GM12878 (cell line): ENCODE measurements around the gene ACACB. TPM values are rescaled to one million over a fixed set of nuclear protein-coding genes. Genes with fewer than 3 reads are reported as not detected.

Experiments used
- ATAC-seq: fragments of 200-7000 bp; cut with Tn5 transposase; 3 replicates; pipeline ENCODE4 v1.9.1; 2020; ENCODE audit warnings: mild to moderate bottlenecking, moderate library complexity
- BruUV-seq: library from RNA; stranded (reverse); fragments of 400-500 nt; replicated peaks from 2 replicates; lab custom pipeline; 2021; lab: Mats Ljungman, UMichigan
- CTCF ChIA-PET: fragments of 300-600 bp; sonication (Branson Sonifier 250); formaldehyde crosslinking; extraction: SDS; loops from one replicate; lab custom pipeline; 2021; ENCODE audit warnings: inconsistent platforms; lab: Yijun Ruan, JAX
- POLR2A ChIA-PET: fragments of 350-600 bp; formaldehyde crosslinking; extraction: SDS; loops from one replicate; lab custom pipeline; 2021; ENCODE audit warnings: inconsistent platforms; lab: Charles Lee
- RAD21 ChIA-PET: fragments of 300-600 bp; sonication (Branson Sonifier 250); formaldehyde crosslinking; loops from one replicate; lab custom pipeline; 2023; ENCODE audit warnings: antibody characterized with exemption; ENCODE audit not compliant: unreplicated experiment; lab: Charles Lee
- SMC1A ChIA-PET: fragments of 300-600 bp; sonication (Branson Sonifier 250); formaldehyde crosslinking; loops from one replicate; lab custom pipeline; 2023; ENCODE audit not compliant: unreplicated experiment, uncharacterized antibody; lab: Charles Lee
- DNase-seq: peaks from one replicate; pipeline ENCODE4 v3.0.0-alpha.2; 2011; ENCODE audit warnings: low read depth, low spot score
- FAIRE-seq: peaks from 3 replicates; lab custom pipeline; 2011; peaks lifted over from hg19 to GRCh38; lab: Jason Lieb, UNC
- H2AFZ ChIP-seq: 2 replicates; pipeline ENCODE4 v1.6.0; 2011; ENCODE audit warnings: low read depth, low read length, control low read depth; ENCODE audit not compliant: control insufficient read depth
- H3K27ac ChIP-seq: 2 replicates; pipeline ENCODE4 v1.5.1; 2011; ENCODE audit warnings: control low read depth; ENCODE audit not compliant: control insufficient read depth, insufficient read depth
- H3K27me3 ChIP-seq, 2 experiments: replicated peaks in 1 of 2; 2 replicates each; pipeline versions ENCODE4 v1.6.0 to v1.6.1; 2011; ENCODE audit warnings: low read length in 1 of 2; ENCODE audit not compliant: control insufficient read depth in 2 of 2, insufficient read depth in 2 of 2
- H3K36me3 ChIP-seq, 2 experiments: 2 replicates each; pipeline ENCODE4 v1.5.1; 2011; ENCODE audit warnings: low read length in 1 of 2; ENCODE audit not compliant: control insufficient read depth in 2 of 2, insufficient read depth in 2 of 2
- H3K4me1 ChIP-seq: 2 replicates; pipeline ENCODE4 v1.6.1; 2011; ENCODE audit warnings: mild to moderate bottlenecking, low read length, moderate library complexity, mixed read lengths; ENCODE audit not compliant: control insufficient read depth, insufficient read depth
- H3K4me2 ChIP-seq: 2 replicates; pipeline ENCODE4 v1.6.0; 2011; ENCODE audit warnings: control low read depth; ENCODE audit not compliant: control insufficient read depth, insufficient read depth
- H3K4me3 ChIP-seq: fragments of 200-600 bp; sonication (generic); 2 replicates; pipeline ENCODE4 v1.5.1; 2016
- H3K79me2 ChIP-seq: 2 replicates; pipeline ENCODE4 v1.6.0; 2011; ENCODE audit warnings: low read length; ENCODE audit not compliant: control insufficient read depth, insufficient read depth
- H3K9ac ChIP-seq: 2 replicates; pipeline ENCODE4 v1.8.0; 2011; ENCODE audit warnings: low read length, control low read depth, mixed read lengths; ENCODE audit not compliant: control insufficient read depth, insufficient read depth
- H3K9me3 ChIP-seq: replicated peaks from 3 replicates; pipeline ENCODE4 v1.5.1; 2011; ENCODE audit warnings: mild to moderate bottlenecking, low read length; ENCODE audit not compliant: control insufficient read depth, insufficient read depth
- H4K20me1 ChIP-seq: 2 replicates; pipeline ENCODE4 v1.6.0; 2011; ENCODE audit not compliant: control insufficient read depth, insufficient read depth
- ATF7 ChIP-seq: fragments of 450-650 bp; IDR thresholded peaks from 2 replicates; pipeline ENCODE4 v1.6.1; 2016; ENCODE audit warnings: low read depth, mild to moderate bottlenecking
- BCLAF1 ChIP-seq: fragments of 450-650 bp; IDR thresholded peaks from 2 replicates; pipeline ENCODE4 v1.6.1; 2017; ENCODE audit warnings: antibody characterized with exemption, mild to moderate bottlenecking, moderate library complexity
- DPF2 ChIP-seq: fragments of 450-650 bp; IDR thresholded peaks from 2 replicates; pipeline ENCODE4 v1.6.1; 2017; ENCODE audit warnings: mild to moderate bottlenecking
- ETV6 ChIP-seq, 2 experiments: fragments of 450-650 bp in 1 of 2; IDR thresholded peaks in 1 of 2; conservative IDR thresholded peaks in 1 of 2; 2 replicates each; pipeline ENCODE4 v1.6.1; 2014; ENCODE audit warnings: antibody characterized with exemption in 1 of 2, borderline replicate concordance in 1 of 2, low read depth in 1 of 2, mild to moderate bottlenecking in 1 of 2, moderate library complexity in 1 of 2
- HCFC1 ChIP-seq: fragments of 150-350 bp; IDR thresholded peaks from 2 replicates; pipeline ENCODE4 v1.6.1; 2014; ENCODE audit warnings: low read length
- HDAC6 ChIP-seq: fragments of 200-600 bp; sonication (generic); IDR thresholded peaks from one replicate; pipeline ENCODE4 v1.8.0; 2017; ENCODE audit warnings: antibody characterized with exemption; ENCODE audit not compliant: unreplicated experiment
- MAX ChIP-seq: IDR thresholded peaks from 2 replicates; pipeline ENCODE4 v1.6.1; 2012; ENCODE audit warnings: low read depth, low read length, improper control_type of control experiment
- MEF2B ChIP-seq: fragments of 450-650 bp; IDR thresholded peaks from 2 replicates; pipeline ENCODE4 v1.6.1; 2018; ENCODE audit warnings: mild to moderate bottlenecking, moderate library complexity; ENCODE audit not compliant: partially characterized antibody, poor library complexity, severe bottlenecking
- NFYB ChIP-seq: IDR thresholded peaks from 2 replicates; pipeline ENCODE4 v1.6.1; 2011; ENCODE audit warnings: low read depth, mild to moderate bottlenecking, low read length, improper control_type of control experiment, moderate library complexity; ENCODE audit not compliant: insufficient read depth
- PAX5 ChIP-seq: IDR thresholded peaks from 2 replicates; pipeline ENCODE4 v1.6.1; 2011; ENCODE audit warnings: low read depth, low read length, borderline replicate concordance
- RAD51 ChIP-seq: fragments of 450-650 bp; IDR thresholded peaks from 2 replicates; pipeline ENCODE4 v1.6.1; 2016; ENCODE audit warnings: moderate library complexity, mild to moderate bottlenecking, inconsistent platforms
- RBBP5 ChIP-seq: fragments of 200-600 bp; sonication (generic); conservative IDR thresholded peaks from 2 replicates; pipeline ENCODE4 v1.6.1; 2016
- RUNX3 ChIP-seq: IDR thresholded peaks from 2 replicates; pipeline ENCODE4 v1.6.1; 2012; ENCODE audit warnings: low read length, inconsistent platforms
- SMARCA5 ChIP-seq: fragments of 450-650 bp; IDR thresholded peaks from 2 replicates; pipeline ENCODE4 v1.6.1; 2017; ENCODE audit warnings: mild to moderate bottlenecking
- TBL1XR1 ChIP-seq: IDR thresholded peaks from 2 replicates; pipeline ENCODE4 v1.6.1; 2012; ENCODE audit warnings: low read depth, low read length, improper control_type of control experiment
- ZBTB4 ChIP-seq: fragments of 450-650 bp; formaldehyde crosslinking; IDR thresholded peaks from 2 replicates; pipeline ENCODE4 v1.4.0; 2022; ENCODE audit warnings: mild to moderate bottlenecking, moderate library complexity
- WGBS: methylation state at CpG from one replicate; pipeline ENCODE4 v1.1.6; 2016; ENCODE audit warnings: low lambda C conversion rate; ENCODE audit not compliant: insufficient replicate concordance, insufficient coverage; ENCODE audit errors: missing lambda C conversion rate; 5-methylcytosine and 5-hydroxymethylcytosine counted together
- in situ Hi-C: fragments of 300-500 bp; cut with MboI; formaldehyde crosslinking; loops from 9 replicates; pipeline ENCODE4 v1.14.3; 2018; ENCODE audit warnings: mixed read lengths
- intact Hi-C: fragments of 100-400 bp; cut with micrococcal nuclease; formaldehyde crosslinking; loops from one replicate; pipeline ENCODE4 v1.14.2; 2022; ENCODE audit not compliant: unreplicated experiment
- polyA plus RNA-seq, 11 experiments: library from polyadenylated mRNA; depleted of rRNA in 4 of 11; unstranded in 6 of 11; stranded (reverse) in 5 of 11; fragments of >200 nt; fragmentation: Nextera tagmentation in 4 of 11; fragmentation: Illumina TruSeq in 1 of 11; extraction: Ambion mirVana in 4 of 11; extraction: Trizol in 1 of 11; gene quantifications; 1 replicate in 1 of 11; 2 replicates in 10 of 11; pipeline versions ENCODE4 v1.2.1 to v1.2.3, GENCODE V29; 2011 to 2016; ENCODE audit warnings: inconsistent platforms in 2 of 11, missing spikeins in 2 of 11, low read depth in 1 of 11
- total RNA-seq, 4 experiments: library from RNA; depleted of rRNA in 3 of 4; stranded (reverse); fragments of >200 nt in 3 of 4; fragmentation: Illumina TruSeq in 1 of 4; extraction: Trizol in 1 of 4; gene quantifications; 2 replicates each; pipeline versions ENCODE4 v1.2.1 to v1.2.3, GENCODE V29; 2013 to 2021

ACACB gene
- total and polyA plus RNA-seq, 10 of the 15 experiments (the other 5 are each of a cell fraction or from before 2014, with no cell fraction given) = 0.05 to 1.9 (median 0.38) TPM; not detected in 2

GRCh38 chr12:109252799-109253198, 136.4 kb downstream of the ACACB start (continued):
- TF ChIP-seq BCLAF1 = no peak
- no peak for TF ChIP-seq RBBP5
- TF ChIP-seq MAX = no peak
- no peak for TF ChIP-seq ETV6 (conservative IDR thresholded peaks at IDR 0.05 in 1 of 2, IDR thresholded peaks at IDR 0.05 in 1 of 2; ENCODE audit: borderline replicate concordance in 1 of 2, low read depth in 1 of 2)
- TF ChIP-seq, all 136 proteins: peak for 0

GRCh38 chr12:109253913-109254544, 137.6 kb downstream of the ACACB start:
- no peaks in the 10 kb centered on the region for H3K27me3 ChIP-seq
- DNase-seq = no peak
- POLR2A ChIA-PET = no interaction called here
- CTCF ChIA-PET = interaction anchor here (0.8 kb wide), 1 partner anchor 8 kb away, joined by 3 read pairs; no protein-coding TSS in a partner anchor
- no peak for FAIRE-seq
- H3K36me3 ChIP-seq = no peaks in the 10 kb centered on the region
- peaks cover 2% of the 10 kb centered on the region; the same call in 1 of the 3 replicates for H3K9me3 ChIP-seq
- H3K27ac ChIP-seq = no peak overlapping the region
- no TSS peak for BruUV-seq
- in situ Hi-C loops (no loop called here), intact Hi-C loops (no loop called here)
- no peak overlapping the region for H3K4me2 ChIP-seq
- SMC1A ChIA-PET = no interaction called here
- H4K20me1 ChIP-seq = no peaks in the 10 kb centered on the region
- no peaks in the 10 kb centered on the region for H3K79me2 ChIP-seq
- RAD21 ChIA-PET = no interaction called here
- no peak overlapping the region for H3K4me3 ChIP-seq
- 43% methylated on average over 7 of the region's 7 CpGs for WGBS
- H3K4me1 ChIP-seq = no peaks in the 10 kb centered on the region
- H3K9ac ChIP-seq = no peak overlapping the region
- no peak overlapping the region for H2AFZ ChIP-seq
- no peak for ATAC-seq
- TF ChIP-seq MEF2B (no peak), HCFC1 (no peak), PAX5 (no peak), RUNX3 (no peak), ZBTB4 (CRISPR knock-in tag) (no peak), NFYB (no peak), DPF2 (no peak), HDAC6 (no peak), TBL1XR1 (no peak), ATF7 (no peak), RAD51 (no peak), SMARCA5 (no peak)
